Hippocampal formation (tissue), 2 donors: ENCODE data around the gene MPHOSPH6.
"Not testable (repeated sequence)": the region's sequence is repeated elsewhere in the genome, so short reads cannot be mapped to it uniquely, and the experiment has no call there.

Experiments
- DNase-seq, 2 donors: peaks; one replicate each; lab custom pipeline; 2025; lab: John Stamatoyannopoulos, UW

MPHOSPH6 gene

DNA sequence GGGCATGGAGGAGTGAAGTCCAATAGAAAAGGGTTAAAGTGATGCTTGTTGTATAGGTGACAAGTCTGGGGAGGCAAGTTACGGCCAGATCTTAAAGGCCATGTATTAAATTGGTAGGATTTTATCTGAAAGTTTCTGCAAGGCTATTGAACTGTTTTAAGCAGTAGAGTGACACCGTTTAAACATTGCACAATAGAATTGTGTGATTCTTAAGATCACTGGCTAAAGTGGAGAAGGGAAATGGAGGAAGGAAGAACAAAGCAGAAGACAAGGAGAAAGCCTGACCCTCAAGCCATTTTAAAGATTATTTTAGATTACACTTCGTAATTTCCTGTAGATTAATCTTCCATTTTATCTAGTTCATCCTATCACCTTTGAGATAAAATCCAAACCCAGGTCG lies 5.6 kb upstream of the MPHOSPH6 start:
- no peak for DNase-seq

DNA sequence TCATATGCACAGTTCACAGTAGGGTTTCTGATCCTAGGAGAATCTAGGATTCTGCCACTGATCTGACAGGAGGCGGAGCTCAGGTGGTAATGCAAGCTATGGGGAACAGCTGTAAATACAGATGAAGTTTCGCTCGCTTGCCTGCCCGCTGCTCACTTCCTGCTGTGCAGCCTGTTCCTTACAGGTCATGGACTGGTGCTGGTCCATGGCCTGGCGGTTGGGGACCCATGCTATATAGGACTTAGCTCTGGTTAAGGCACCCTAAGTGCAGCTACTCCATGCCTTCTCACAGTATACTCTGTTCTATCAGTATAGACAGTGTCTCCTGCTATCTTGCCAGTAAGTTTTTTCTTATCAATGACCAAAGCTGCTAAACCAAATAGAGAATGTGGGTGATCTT lies 2.4 kb downstream of the MPHOSPH6 start:
- DNase-seq, result no peak

DNA sequence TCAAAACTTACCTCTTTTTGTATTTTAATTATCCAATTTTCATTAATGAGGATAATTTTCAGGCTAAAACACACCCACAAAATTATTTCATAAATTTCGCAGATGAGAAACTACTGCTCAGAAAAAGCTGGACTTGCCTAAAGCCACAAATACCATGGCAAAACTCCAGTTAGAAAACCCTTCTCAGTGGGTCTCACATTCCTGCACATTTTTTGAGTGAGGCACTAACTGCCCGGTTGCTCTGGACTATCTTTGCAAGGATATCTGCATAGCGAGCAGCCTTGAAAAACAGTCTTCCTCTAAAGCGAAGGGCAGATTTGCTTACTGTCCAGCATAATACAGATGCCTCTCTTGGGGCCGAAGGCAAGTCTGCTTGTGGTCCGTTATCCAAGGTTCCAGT lies 9.8 kb downstream of the MPHOSPH6 start:
- DNase-seq, result no peak

DNA sequence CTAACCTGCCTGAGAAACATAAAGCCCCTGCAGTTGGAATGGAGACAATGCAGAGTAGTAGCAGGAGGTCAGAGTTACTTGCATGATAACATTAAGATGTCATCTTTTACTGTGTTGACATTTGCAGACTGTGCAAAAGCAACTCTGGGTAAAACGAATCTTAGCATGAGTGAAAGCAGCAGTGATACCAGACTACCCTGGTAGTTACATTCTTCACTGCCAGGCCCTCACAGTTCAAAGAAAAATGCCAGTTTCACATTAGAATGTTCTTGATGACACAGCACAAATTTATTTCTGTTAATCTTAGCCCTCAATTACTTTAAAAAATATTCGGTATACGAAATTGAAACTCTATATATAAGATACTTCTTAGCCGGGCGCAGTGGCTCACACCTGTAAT lies 12.2 kb downstream of the MPHOSPH6 start:
- no peak for DNase-seq

DNA sequence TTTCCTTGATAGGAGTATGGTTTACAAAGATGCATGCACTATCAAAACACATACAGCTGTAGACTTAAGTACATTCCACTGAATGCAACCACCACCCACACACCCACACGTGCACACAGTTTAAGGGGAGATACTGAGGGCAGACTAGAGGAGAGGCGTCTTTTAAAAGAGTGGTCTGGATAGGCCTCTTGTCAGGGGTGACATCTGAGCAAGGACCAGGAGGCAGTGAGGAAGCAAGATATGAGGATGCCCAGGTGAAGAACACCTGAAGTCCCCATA lies 12.6 kb downstream of the MPHOSPH6 start:
- DNase-seq, result no peak

DNA sequence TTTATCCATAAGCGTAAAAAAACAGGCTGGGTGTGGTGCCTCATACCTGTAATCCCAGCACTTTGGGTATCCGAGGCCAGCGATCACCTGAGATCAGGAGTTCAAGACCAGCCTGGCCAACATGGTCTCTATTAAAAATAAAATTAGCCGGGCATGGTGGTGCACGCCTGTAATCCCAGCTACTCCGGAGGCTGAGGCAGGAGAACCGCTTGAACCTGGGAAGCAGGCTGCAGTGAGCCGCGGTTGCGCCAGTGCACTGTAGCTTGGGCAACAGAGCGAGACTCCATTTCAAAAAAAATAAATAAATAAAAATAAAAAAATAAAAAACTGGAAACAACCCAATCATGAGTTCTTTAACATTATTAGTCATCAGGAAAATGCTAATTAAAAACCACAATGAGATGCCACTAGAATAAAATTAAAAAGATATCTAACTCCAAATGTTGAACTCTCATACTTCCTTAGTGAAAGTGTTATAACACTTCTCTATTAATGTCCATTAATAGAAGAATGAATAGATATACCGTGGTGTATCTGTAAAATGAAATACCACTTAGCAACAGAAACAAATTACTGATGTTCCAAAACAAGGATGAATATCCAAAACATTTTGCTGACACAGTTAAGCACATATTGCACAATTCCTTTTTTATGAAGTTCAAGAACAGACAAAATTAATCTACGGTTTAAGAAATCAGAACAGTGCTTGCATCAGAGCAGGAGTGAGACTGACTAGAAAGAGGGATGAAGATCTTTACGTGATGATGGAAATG lies 13.1 kb downstream of the MPHOSPH6 start:
- DNase-seq, result no peak

DNA sequence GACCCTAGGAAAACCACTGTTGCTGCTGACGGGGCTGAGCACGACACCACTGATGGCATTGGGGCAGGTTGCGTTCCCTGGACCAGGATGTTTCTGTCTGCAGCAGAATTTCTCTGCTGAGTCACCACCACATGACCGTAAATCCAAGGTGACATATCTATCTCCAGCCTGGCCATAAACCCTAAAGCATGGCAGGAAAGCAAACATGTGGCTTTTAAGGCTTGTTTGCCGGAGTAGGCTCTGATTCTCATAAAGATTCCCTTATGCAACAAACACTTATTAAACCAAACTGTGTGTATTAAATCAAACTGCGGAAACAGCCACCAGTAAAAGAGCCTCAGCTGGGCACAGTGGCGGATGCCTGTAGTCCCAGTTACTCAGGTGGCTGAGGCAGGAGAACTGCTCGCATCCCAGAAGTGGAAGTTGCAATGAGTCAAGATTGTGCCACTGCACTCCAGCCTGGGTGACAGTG lies 17.3 kb downstream of the MPHOSPH6 start:
- no peak for DNase-seq

DNA sequence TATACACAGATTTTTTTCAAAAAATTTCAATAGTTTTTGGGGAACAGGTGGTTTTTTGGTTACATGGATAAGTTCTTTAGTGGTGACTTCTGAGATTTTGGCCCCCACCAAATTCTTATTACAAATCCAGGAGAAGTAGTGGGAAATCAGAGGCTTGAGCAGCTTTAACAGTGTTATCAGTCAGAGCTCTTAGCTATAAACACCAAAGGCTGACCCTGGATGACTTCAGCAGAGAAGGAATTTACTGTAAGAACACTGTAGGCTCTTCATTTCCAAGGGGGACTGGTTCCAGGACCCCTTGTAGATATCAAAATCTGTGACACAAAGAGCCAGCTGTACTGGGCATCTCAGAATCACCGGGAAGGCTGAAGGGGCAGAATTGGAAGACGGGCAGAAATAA lies 17.8 kb downstream of the MPHOSPH6 start:
- no peak for DNase-seq

DNA sequence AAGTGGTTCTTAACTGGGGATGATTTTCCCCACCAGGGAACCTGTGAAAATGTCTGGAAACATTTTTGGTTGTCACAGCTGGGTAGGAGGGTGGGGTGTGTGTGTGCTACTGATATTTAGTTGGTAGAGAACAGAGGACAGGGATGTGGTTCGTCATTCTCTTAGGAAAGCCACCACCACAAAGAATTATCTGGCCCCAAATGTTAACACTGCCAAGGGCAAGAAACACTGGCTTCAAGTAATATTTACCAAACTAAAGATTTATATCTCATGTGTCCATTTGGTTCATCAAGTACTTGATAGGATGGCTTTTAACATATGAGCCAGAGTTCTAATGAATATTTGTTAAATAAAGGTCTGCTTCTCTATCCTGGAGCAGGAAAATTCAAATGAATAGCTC lies 19.5 kb downstream of the MPHOSPH6 start:
- no peak for DNase-seq

DNA sequence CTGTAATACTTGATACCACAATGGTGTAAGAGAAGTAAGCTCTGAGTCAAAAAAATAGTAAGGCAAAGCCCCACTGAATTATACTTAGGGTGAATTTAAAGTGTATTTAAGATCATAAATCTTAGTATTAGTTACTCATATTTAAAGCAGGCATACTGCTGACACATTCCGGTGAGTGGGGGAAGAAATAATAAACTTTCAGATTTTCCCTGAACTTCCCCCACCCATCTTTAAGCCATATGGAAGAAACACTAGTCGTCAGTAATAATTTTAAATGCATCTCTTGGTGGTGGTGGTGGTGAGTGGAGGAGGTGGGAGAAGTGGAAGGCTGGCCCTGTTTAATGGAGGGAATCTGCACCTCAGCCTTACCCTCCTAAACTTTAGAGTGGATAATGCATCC lies 20.5 kb downstream of the MPHOSPH6 start:
- DNase-seq, result no peak

DNA sequence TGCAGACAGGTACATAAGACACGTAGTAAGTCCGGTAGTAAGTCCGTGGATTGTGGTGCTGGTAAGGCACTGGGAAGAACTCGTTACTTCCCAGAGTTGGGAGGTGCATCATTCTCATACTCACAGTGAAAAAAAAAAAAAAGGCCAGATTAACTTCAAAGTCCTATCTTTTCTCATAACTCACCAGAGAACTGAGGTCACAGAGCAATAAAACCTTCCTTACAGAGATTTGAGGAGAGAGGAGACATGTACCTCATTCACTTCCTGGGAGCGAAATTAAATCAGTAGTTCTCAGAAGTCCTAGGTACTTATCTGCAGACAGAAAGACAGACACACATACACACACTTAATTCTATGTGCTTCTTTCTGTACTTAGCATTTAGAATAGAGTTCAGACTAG lies 22.5 kb downstream of the MPHOSPH6 start:
- DNase-seq, result no peak

DNA sequence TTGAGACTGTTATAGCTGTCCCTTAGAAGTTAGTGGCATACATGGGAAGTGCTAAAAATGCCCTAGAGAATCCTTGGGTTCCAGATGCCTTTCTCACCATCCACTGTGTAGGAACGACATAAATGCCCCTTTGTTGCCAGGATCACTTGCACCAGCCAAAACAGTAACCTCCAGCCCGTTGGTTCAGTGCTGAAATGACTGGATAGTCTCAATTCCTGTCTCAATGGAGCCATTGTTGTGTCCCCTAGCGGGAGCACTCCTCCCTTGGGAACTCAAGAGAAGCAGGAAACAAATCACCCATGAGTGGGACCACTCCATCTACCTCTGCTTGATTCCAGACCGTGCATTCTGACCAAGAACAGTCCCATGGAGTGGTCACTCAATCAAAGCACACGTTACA lies 23.1 kb downstream of the MPHOSPH6 start:
- DNase-seq, result peak; percentile 62 to 82

DNA sequence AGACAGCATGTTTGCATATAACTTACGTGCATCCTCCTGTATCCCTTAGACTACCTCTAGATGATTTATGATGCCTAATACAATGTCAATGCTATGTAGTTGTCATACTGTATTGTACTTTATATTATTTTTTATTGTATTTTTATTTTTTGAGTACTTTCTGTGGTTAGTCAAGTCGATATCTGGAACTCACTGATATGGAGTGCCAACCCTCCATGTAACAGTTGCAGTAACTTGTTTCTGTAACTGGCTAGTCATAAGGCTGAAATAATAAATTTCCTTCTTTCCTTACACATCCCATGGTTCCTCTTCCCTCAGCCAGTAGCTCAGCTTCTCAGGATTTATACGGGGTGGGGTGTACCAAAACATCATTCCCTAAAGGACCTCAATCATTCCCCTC lies 23.5 kb downstream of the MPHOSPH6 start:
- no peak for DNase-seq

DNA sequence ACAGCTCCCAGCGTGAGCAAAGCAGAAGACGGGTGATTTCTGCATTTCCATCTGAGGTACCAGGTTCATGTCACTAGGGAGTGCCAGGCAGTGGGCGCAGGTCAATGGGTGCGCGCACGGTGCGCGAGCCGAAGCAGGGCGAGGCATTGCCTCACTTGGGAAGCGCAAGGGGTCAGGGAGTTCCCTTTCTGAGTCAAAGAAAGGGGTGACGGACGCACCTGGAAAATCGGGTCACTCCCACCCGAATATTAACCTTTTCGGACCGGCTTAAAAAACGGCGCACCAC lies 30.8 kb downstream of the MPHOSPH6 start:
- DNase-seq, result not testable (repeated sequence)

DNA sequence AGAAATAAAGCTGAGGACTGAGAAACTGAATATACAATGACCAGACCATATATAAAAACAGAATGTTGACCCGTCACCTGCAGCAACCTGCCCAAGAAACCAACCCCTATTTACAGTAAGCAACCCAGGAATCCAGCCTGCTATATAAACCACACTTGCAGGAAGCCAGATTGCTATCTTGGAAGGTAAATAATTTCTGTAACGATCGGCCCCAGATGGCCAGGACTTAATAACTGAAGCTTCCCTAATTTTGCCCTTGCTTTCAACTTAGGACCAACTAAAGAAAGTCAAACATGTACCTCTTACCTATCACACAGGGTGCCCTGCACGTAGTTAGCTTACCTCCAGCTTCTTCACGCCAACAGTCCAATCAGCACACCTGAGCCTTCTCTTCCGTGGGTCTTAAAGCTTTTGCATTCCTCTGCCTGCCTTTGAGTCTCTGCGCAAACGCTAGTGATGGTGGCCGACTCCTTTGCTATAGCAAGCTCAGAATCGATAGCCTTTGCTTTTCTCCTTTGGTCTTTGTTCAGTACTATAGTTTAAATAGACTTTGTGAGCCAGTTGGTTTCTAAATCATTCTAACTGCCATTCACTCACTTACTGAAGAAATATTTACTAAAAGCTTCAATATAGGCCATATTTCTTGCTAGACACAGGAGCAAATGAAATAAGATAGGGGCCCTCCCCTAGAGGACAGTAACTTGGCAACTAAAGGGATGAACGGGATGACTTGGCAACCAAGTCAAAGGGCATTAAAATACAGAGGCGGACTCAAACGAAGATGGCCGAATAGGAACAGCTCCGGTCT lies 31.3 kb downstream of the MPHOSPH6 start:
- no peak for DNase-seq

DNA sequence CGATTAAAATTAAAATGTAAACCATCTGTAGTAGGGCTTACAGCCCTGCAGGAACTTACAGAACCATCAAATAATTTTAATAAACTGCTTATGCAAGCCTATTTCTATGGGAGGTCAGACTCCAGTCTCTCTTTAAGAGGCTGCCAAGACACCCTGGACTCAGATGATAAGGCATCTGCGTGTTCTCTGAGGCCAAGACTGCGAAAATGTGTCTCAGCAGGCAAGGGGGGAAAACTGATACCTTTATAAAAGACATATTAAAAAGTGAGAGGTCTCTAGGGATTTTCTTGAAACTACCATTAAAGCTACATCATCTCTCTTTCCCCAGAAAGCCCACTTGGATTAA lies 32.2 kb downstream of the MPHOSPH6 start:
- no peak for DNase-seq

DNA sequence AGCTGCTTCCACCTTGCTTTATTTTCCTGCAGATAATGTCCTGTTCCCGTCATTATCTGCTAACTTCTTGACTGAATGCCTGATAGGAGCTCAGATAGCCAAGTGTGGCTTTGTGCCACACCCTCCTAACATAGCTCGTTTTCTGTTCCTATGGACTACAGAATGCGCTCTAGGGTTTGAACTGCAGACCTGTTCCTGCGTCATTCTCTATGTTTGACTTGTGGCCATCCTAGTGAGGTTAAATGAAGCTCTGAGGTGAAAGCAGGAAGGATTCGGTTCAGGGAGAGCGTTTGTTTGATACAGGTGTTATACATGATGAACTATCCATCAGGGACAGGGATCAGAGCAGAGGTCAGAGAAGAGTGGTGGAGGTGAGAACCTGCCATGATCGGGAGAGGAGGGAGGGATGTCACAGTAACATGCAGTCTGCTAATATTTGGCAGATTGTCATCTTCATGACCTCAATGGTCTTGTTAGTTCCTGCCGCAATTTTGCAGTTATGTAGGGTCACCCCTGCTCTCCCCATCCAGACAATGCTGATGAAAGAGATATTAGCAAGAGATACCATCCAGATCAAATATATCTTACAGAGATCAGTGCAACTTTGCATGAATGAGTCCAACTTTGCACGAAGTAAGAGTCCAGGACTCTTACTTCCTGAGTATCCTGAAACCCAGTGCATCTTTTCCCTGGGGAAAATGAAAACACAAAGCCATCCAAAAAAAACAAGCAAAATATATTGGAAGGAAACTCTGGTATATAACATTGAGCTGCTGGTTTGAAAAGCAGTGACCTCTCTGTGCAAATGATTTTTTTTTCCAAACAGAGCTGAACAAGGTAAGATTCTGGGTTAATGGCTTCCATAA lies 32.8 kb downstream of the MPHOSPH6 start:
- DNase-seq, result no peak

DNA sequence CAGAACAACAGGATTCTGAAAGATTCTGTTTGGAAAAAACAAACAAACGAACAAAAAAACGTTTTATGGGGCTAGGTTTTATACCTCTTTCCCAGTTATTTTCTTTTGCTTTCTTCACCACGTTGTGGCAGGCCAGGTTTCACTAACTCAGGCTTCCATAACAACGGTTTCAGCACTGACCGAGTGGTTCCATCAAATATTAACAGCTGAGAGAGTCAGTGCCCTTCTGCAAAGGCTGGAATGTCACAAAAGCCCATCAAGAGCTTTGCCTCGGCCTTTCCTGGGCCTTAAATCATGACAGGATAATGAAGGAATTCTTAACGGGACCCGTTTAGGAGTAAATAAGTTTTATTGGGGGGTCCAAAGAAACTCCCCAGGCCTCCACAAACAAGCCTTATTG lies 34.2 kb downstream of the MPHOSPH6 start:
- DNase-seq, result no peak

DNA sequence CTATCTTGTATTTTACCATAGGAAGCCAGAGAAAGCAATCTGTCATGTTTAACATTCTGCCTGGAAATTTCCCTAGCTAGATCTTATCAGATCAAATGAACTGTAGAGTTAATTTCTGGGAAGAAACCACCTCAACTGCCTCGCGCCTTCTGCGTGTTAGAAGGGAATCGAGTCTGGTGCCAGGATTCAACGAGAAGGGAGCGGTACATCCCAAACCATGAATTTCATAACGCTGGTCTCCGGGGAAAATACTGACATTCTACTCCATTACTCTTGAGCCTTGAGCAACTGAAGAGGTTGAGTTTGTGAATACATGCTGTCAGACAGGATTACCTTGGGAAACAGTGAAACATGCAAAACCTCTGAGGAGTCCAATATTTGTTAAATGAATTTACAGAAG lies 35.2 kb downstream of the MPHOSPH6 start:
- no peak for DNase-seq

DNA sequence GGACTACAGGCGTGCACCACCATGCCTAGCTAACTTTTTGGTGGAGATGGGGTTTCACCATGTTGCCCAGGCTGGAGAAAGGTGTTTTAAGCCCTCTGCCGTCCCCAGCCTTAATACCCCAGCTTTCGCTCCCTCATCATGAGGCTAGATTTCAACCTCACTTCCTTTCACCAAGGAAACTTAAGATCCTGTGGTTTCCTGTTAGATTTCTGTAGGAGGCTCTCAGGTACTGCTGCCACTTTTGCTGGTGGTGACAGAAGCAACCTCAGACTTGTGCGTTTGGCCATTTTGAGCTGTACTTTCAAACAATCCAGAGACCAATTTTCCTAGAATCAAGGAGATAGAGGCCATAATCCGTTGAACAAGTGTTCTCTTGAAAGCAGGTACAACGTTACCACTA lies 36.2 kb downstream of the MPHOSPH6 start:
- DNase-seq, result no peak

DNA sequence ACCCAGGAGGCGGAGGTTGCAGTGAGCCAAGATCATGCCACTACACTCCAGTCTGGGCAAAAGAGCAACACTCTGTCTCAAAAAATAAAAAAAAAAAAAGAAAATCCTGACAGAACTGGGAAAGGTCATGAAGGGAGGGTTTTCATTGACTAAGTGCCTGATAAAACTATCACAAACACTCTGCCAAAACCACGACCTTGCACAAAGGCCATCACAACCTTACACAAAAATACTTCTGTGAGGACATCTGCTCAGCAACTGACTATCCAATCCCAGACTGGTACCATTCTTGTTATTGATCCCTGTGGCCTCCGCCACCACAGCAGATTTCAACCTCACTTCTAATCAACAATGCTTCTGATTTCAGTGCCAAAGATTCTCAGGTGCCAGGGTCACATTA lies 40.1 kb downstream of the MPHOSPH6 start:
- DNase-seq, result no peak

DNA sequence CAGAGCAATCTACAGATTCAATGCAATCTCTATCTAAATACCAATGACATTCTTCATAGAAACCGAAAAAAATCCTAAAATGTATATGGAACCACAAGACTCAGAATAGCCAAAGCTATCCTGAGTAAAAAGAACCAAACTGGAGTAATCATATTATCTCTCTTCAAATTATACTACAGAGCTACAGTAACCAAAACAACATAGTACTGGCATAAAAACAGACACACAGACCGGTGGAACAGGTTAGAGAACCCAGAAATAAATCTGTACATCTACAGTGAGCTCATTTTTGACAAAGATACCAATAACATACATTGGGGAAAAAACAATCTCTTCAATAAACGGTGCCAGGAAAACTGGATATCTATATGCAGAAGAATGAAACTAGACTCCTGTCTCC lies 45.4 kb downstream of the MPHOSPH6 start:
- DNase-seq, result no peak

DNA sequence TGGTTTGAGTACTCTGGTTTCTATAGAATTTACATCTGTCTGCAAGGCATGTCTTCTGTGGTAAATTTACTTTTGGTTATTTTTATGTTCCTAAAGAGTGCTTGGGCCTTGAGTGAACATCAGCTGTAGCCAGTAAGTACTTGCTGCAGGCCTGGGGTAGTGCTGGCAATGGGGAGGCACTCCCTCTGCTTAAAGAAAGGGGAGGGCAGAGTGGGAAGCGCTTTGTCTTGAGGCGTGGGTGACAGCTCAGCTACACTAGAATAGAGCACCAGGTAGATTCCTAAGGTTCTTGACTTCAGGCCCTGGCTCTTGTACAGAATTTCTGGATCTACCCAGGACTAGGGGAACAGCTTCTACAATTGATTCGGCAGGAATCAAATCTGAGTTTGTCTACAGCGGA lies 50.6 kb downstream of the MPHOSPH6 start:
- no peak for DNase-seq
